ENCODE data around the gene SVIL.

- TF ChIP-seq EZH2phosphoT487 (IDR thresholded peaks at IDR 0.05; ENCODE audit: insufficient read depth, low read depth) (no peak), EZH2 (IDR thresholded peaks at IDR 0.05; ENCODE audit: insufficient read depth, poor library complexity, severe bottlenecking) (no peak)
Measured at GRCh38 chr10:29559996-29560395, 74.8 kb downstream of the SVIL start.

Data from GM23248 (cell line).